ENCODE measurements around the gene AUTS2. TPM values are rescaled to one million over a fixed set of nuclear protein-coding genes. Genes with fewer than 3 reads are reported as not detected.
A peak's percentile ranks its signal among the peaks of the same experiment; 100 is the strongest.

AUTS2 gene
- polyA plus RNA-seq, 3 donors = 0.08 to 0.35 TPM; not detected in 1

DNA sequence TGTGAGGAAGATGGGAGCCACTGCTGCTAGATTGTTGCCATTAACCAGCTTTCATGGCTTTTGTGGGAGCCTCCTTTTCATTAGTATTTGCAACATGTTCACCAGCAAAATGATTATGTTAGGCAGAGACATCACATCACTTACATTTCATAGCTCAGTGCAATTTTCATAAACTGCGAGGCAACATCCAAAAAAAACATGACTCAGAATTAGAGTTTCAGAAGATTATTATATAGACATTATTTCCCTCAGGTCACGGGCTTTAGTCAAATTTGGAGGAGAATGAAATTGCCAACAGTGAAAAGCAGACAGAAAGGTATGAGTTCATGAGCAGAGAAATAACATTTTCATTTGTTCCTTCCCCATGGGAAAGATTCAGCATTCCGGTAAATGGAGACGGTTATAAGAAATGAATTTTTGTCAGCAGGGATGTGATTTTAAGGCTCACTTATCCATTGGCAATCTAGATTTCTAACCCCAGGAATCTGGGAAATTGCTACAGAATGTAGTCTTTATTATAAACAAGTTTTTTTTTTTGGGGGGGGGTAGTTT, 573.2 kb downstream of the AUTS2 start:
- no CpG with 5 or more reads among the region's 4 CpGs for WGBS (ENCODE audit: insufficient coverage)
- no peak for DNase-seq

DNA sequence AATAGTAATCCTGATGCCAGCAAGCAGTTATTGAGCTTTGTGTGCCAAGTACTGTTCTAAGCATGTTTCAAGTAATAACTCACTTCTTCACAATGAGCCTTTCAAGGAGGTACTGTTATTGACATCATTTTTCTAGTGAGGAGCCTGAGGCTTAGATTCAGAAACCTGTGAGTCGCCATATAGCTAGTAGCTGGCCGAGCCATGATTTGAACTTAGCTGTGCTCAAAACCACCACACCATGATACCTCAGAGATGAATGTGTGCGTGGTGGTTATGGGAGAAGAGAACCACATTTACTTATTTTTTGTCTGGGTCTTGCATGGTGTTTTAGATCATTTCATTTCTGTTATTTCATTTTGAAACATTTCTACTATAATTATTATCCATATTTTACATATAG, 578.9 kb downstream of the AUTS2 start:
- Mint-ChIP-seq H3K36me3 (peaks cover 0 to 13% of the 10 kb centered on the region in 2 donors), H3K27me3 (ENCODE audit: low read depth in 3 of 3) (peaks cover 26 to 63% (median 58%) of the 10 kb centered on the region in 3 donors), H3K4me3 (peak overlapping the region in 1 of 2 donors; percentile 39), H3K27ac (no peak overlapping the region), H3K9me3 (peaks cover 4 to 28% (median 12%) of the 10 kb centered on the region in 7 donors), H3K4me1 (peaks cover 26% of the 10 kb centered on the region)
- Histone ChIP-seq H3K9me3 (replicated peaks in 1 of 2; ENCODE audit: control insufficient read depth in 1 of 2, insufficient read depth in 1 of 2, low read length in 2 of 2) (peaks cover 0 to 14% of the 10 kb centered on the region in 2 donors), H3K4me2 (replicated peaks; ENCODE audit: extremely low read depth, low read length, poor library complexity, severe bottlenecking) (no peak overlapping the region), H3K27ac (ENCODE audit: low read depth in 1 of 2, low read length in 2 of 2) (no peak overlapping the region), H4K20me1 (ENCODE audit: insufficient read depth, low read length) (no peaks in the 10 kb centered on the region), H3K4me3 (replicated peaks in 1 of 3; ENCODE audit: low read depth in 2 of 3, low read length in 3 of 3) (peak overlapping the region in 1 of 3 experiments; percentile 36), H3K4me1 (ENCODE audit: control insufficient read depth in 1 of 2, insufficient read depth in 2 of 2, low read length in 2 of 2) (peaks cover 21 to 23% of the 10 kb centered on the region in 2 donors), H3K9ac (ENCODE audit: insufficient read depth, low read length, poor library complexity, severe bottlenecking) (no peak overlapping the region), H3K36me3 (replicated peaks in 1 of 2; ENCODE audit: control insufficient read depth in 1 of 2, insufficient read depth in 2 of 2, low read length in 2 of 2) (no peaks in the 10 kb centered on the region), H3K27me3 (ENCODE audit: control insufficient read depth in 2 of 2, insufficient read depth in 2 of 2, low read length in 2 of 2) (peaks cover 47 to 60% of the 10 kb centered on the region in 2 donors), H2AFZ (ENCODE audit: insufficient read depth, low read depth, low read length, poor library complexity, severe bottlenecking) (no peak overlapping the region), H3K79me2 (ENCODE audit: insufficient read depth, low read length) (no peaks in the 10 kb centered on the region)
- intact Hi-C loops (cut with micrococcal nuclease) = no loop called here
- DNase-seq = peak in 1 of 3 donors; percentile 5
- WGBS (ENCODE audit: insufficient coverage) = no CpG with 5 or more reads among the region's 3 CpGs
- TF ChIP-seq, protein P1, sequence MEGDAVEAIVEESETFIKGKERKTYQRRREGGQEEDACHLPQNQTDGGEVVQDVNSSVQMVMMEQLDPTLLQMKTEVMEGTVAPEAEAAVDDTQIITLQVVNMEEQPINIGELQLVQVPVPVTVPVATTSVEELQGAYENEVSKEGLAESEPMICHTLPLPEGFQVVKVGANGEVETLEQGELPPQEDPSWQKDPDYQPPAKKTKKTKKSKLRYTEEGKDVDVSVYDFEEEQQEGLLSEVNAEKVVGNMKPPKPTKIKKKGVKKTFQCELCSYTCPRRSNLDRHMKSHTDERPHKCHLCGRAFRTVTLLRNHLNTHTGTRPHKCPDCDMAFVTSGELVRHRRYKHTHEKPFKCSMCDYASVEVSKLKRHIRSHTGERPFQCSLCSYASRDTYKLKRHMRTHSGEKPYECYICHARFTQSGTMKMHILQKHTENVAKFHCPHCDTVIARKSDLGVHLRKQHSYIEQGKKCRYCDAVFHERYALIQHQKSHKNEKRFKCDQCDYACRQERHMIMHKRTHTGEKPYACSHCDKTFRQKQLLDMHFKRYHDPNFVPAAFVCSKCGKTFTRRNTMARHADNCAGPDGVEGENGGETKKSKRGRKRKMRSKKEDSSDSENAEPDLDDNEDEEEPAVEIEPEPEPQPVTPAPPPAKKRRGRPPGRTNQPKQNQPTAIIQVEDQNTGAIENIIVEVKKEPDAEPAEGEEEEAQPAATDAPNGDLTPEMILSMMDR (IDR thresholded peaks at IDR 0.05) = no peak

More for the DNA sequence above, 573.2 kb downstream of the AUTS2 start:
- no peak overlapping the region for H3K27ac Mint-ChIP-seq
- Histone ChIP-seq H3K9ac (ENCODE audit: insufficient read depth, low read length, poor library complexity, severe bottlenecking) (no peak overlapping the region), H3K79me2 (ENCODE audit: insufficient read depth, low read length) (no peaks in the 10 kb centered on the region), H3K4me3 (replicated peaks in 1 of 3; ENCODE audit: low read depth in 2 of 3, low read length in 3 of 3) (no peak overlapping the region), H3K4me1 (ENCODE audit: control insufficient read depth in 1 of 2, insufficient read depth in 2 of 2, low read length in 2 of 2) (no peaks in the 10 kb centered on the region), H3K36me3 (replicated peaks in 1 of 2; ENCODE audit: control insufficient read depth in 1 of 2, insufficient read depth in 2 of 2, low read length in 2 of 2) (no peaks in the 10 kb centered on the region), H4K20me1 (ENCODE audit: insufficient read depth, low read length) (no peaks in the 10 kb centered on the region), H3K4me2 (replicated peaks; ENCODE audit: extremely low read depth, low read length, poor library complexity, severe bottlenecking) (no peak overlapping the region), H2AFZ (ENCODE audit: insufficient read depth, low read depth, low read length, poor library complexity, severe bottlenecking) (no peak overlapping the region), H3K27ac (ENCODE audit: low read depth in 1 of 2, low read length in 2 of 2) (no peak overlapping the region), H3K9me3 (replicated peaks in 1 of 2; ENCODE audit: control insufficient read depth in 1 of 2, insufficient read depth in 1 of 2, low read length in 2 of 2) (peaks cover 3 to 14% of the 10 kb centered on the region in 2 donors), H3K27me3 (ENCODE audit: control insufficient read depth in 2 of 2, insufficient read depth in 2 of 2, low read length in 2 of 2) (peaks cover 38 to 39% of the 10 kb centered on the region in 2 donors)
- peaks cover 4 to 36% (median 16%) of the 10 kb centered on the region in 7 donors for H3K9me3 Mint-ChIP-seq
- intact Hi-C loops (cut with micrococcal nuclease) = no loop called here
- H3K27me3 Mint-ChIP-seq (ENCODE audit: low read depth in 3 of 3) = peaks cover 18 to 44% (median 42%) of the 10 kb centered on the region in 3 donors
- peak overlapping the region in 1 of 2 donors; percentile 49 for H3K4me3 Mint-ChIP-seq
- TF ChIP-seq, protein P1 (IDR thresholded peaks at IDR 0.05) = no peak
- no peaks in the 10 kb centered on the region for H3K4me1 Mint-ChIP-seq
- peaks cover 3 to 4% of the 10 kb centered on the region in 2 donors for H3K36me3 Mint-ChIP-seq

All from CD14-positive monocyte (primary cell).